H1 (cell line): Measurements from ENCODE around the gene ITPR1. TPM values are rescaled to one million over a fixed set of nuclear protein-coding genes. Genes with fewer than 3 reads are reported as not detected.

Experiments
- CTCF ChIA-PET: fragments of 300-600 bp; sonication (Branson Sonifier 250); formaldehyde crosslinking; loops from one replicate; lab custom pipeline; 2021; ENCODE audit not compliant: partially characterized antibody; lab: Charles Lee
- POLR2A ChIA-PET: fragments of 300-600 bp; sonication (Branson Sonifier 250); formaldehyde crosslinking; loops from one replicate; lab custom pipeline; 2021; ENCODE audit warnings: inconsistent platforms; ENCODE audit not compliant: partially characterized antibody; lab: Charles Lee
- DNase-seq, 2 experiments: peaks; one replicate each; pipeline versions ENCODE4 v3.0.0 to v3.0.0-alpha.2; 2010 to 2022; ENCODE audit warnings: low spot score in 2 of 2, low read depth in 1 of 2, mixed read lengths in 1 of 2
- FAIRE-seq: peaks from 2 replicates; lab custom pipeline; 2011; peaks lifted over from hg19 to GRCh38; lab: Jason Lieb, UNC
- H2AFZ ChIP-seq: 2 replicates; pipeline ENCODE4 v1.8.1; 2012; ENCODE audit warnings: low read length, inconsistent platforms
- H2AK5ac ChIP-seq: 2 replicates; pipeline ENCODE4 v1.6.1; 2013; ENCODE audit warnings: low read depth, low read length
- H2BK120ac ChIP-seq: replicated peaks from 2 replicates; pipeline ENCODE3; 2013; ENCODE audit warnings: low read depth, low read length, inconsistent platforms
- H2BK12ac ChIP-seq: 2 replicates; pipeline ENCODE4 v1.6.1; 2013; ENCODE audit warnings: low read depth, low read length
- H2BK15ac ChIP-seq: 2 replicates; pipeline ENCODE4 v1.6.1; 2013; ENCODE audit warnings: low read length
- H2BK20ac ChIP-seq: 2 replicates; pipeline ENCODE4 v1.6.1; 2013; ENCODE audit warnings: low read length
- H2BK5ac ChIP-seq: 2 replicates; pipeline ENCODE4 v1.6.1; 2013; ENCODE audit warnings: low read depth, low read length
- H3K14ac ChIP-seq: 2 replicates; pipeline ENCODE4 v1.6.1; 2013; ENCODE audit warnings: inconsistent platforms; ENCODE audit not compliant: insufficient read length
- H3K18ac ChIP-seq: 2 replicates; pipeline ENCODE4 v1.6.1; 2013; ENCODE audit warnings: low read length; ENCODE audit errors: extremely low read depth
- H3K23ac ChIP-seq: 2 replicates; pipeline ENCODE4 v1.6.1; 2013; ENCODE audit warnings: inconsistent platforms; ENCODE audit not compliant: insufficient read length
- H3K23me2 ChIP-seq: 2 replicates; pipeline ENCODE4 v1.6.1; 2013; ENCODE audit warnings: low read depth, low read length
- H3K27ac ChIP-seq: 2 replicates; pipeline ENCODE4 v1.6.1; 2011; ENCODE audit warnings: low read depth, low read length, inconsistent platforms
- H3K27me3 ChIP-seq, 4 experiments: replicated peaks in 1 of 4; 1 replicate in 1 of 4; 2 replicates in 3 of 4; pipeline versions ENCODE4 v1.6.1 to v1.8.1; 2011 to 2013; ENCODE audit warnings: low read length in 3 of 4, mild to moderate bottlenecking in 3 of 4, inconsistent platforms in 2 of 4, mixed read lengths in 2 of 4, moderate library complexity in 1 of 4; ENCODE audit not compliant: control insufficient read depth in 3 of 4, insufficient read depth in 3 of 4; ENCODE audit errors: extremely low read depth in 1 of 4
- H3K36me3 ChIP-seq, 4 experiments: 2 replicates each; pipeline versions ENCODE4 v1.6.1 to v1.8.1; 2011 to 2013; ENCODE audit warnings: mild to moderate bottlenecking in 4 of 4, low read length in 3 of 4, moderate library complexity in 2 of 4, control low read depth in 1 of 4, inconsistent platforms in 1 of 4; ENCODE audit not compliant: insufficient read depth in 4 of 4, control insufficient read depth in 2 of 4
- H3K4ac ChIP-seq: replicated peaks from 2 replicates; pipeline ENCODE3; 2013; ENCODE audit warnings: low read length, low read depth, mixed read lengths, inconsistent platforms; ENCODE audit not compliant: insufficient read length
- H3K4me1 ChIP-seq, 4 experiments: replicated peaks in 1 of 4; 1 replicate in 1 of 4; 2 replicates in 3 of 4; pipeline versions ENCODE4 v1.6.1 to v1.8.1; 2011 to 2013; ENCODE audit warnings: low read length in 3 of 4, inconsistent platforms in 2 of 4, mixed read lengths in 1 of 4; ENCODE audit not compliant: insufficient read depth in 4 of 4, control insufficient read depth in 3 of 4
- H3K4me2 ChIP-seq, 2 experiments: 2 replicates each; pipeline versions ENCODE4 v1.6.1 to v1.8.1; 2011 to 2013; ENCODE audit warnings: low read depth in 2 of 2, low read length in 2 of 2, control low read depth in 1 of 2, inconsistent platforms in 1 of 2, mild to moderate bottlenecking in 1 of 2; ENCODE audit not compliant: insufficient read depth in 1 of 2
- H3K4me3 ChIP-seq, 4 experiments: fragments of 200-600, 300-600 bp in 1 of 4; sonication (generic), shearing (Covaris generic), sonication (Bioruptor Twin) in 1 of 4; 2 replicates each; pipeline versions ENCODE4 v1.5.1 to v1.8.1; 2011 to 2016; ENCODE audit warnings: low read length in 4 of 4, low read depth in 3 of 4, control low read depth in 2 of 4, inconsistent platforms in 2 of 4, mild to moderate bottlenecking in 2 of 4, mixed read lengths in 1 of 4, moderate library complexity in 1 of 4; ENCODE audit not compliant: insufficient read depth in 2 of 4; ENCODE audit errors: extremely low read depth in 1 of 4
- H3K56ac ChIP-seq: replicated peaks from 2 replicates; pipeline ENCODE3; 2013; ENCODE audit warnings: low read depth, mild to moderate bottlenecking, mixed read lengths, low read length, inconsistent platforms; ENCODE audit not compliant: insufficient read length
- H3K79me1 ChIP-seq: 2 replicates; pipeline ENCODE4 v1.6.1; 2013; ENCODE audit warnings: low read depth, low read length, control low read depth
- H3K79me2 ChIP-seq, 2 experiments: 2 replicates each; pipeline versions ENCODE4 v1.6.1 to v1.8.1; 2012 to 2013; ENCODE audit warnings: low read length in 2 of 2, mild to moderate bottlenecking in 2 of 2, inconsistent platforms in 1 of 2; ENCODE audit not compliant: insufficient read depth in 2 of 2, control insufficient read depth in 1 of 2
- H3K9ac ChIP-seq, 4 experiments: replicated peaks in 1 of 4; 1 replicate in 1 of 4; 2 replicates in 3 of 4; pipeline versions ENCODE4 v1.6.1 to v1.8.1; 2011 to 2013; ENCODE audit warnings: low read depth in 3 of 4, low read length in 3 of 4, control low read depth in 2 of 4, mild to moderate bottlenecking in 2 of 4, moderate library complexity in 2 of 4, inconsistent platforms in 1 of 4; ENCODE audit errors: extremely low read depth in 1 of 4
- H3K9me3 ChIP-seq, 2 experiments: 2 replicates each; pipeline versions ENCODE4 v1.6.1 to v1.8.1; 2012 to 2013; ENCODE audit warnings: mild to moderate bottlenecking in 2 of 2, moderate library complexity in 2 of 2, control low read depth in 1 of 2, inconsistent platforms in 1 of 2, low read depth in 1 of 2, low read length in 1 of 2, mixed read lengths in 1 of 2; ENCODE audit not compliant: insufficient read depth in 2 of 2
- H4K20me1 ChIP-seq, 2 experiments: replicated peaks in 1 of 2; 2 replicates each; pipeline versions ENCODE3 to v1.8.1; 2011 to 2013; ENCODE audit warnings: inconsistent platforms in 2 of 2, low read length in 2 of 2, mild to moderate bottlenecking in 1 of 2; ENCODE audit not compliant: insufficient read depth in 2 of 2, control insufficient read depth in 1 of 2
- H4K5ac ChIP-seq: 2 replicates; pipeline ENCODE4 v1.6.1; 2013; ENCODE audit warnings: low read length, low read depth, mixed read lengths, inconsistent platforms; ENCODE audit not compliant: insufficient read length
- H4K8ac ChIP-seq: 2 replicates; pipeline ENCODE4 v1.8.0; 2013; ENCODE audit warnings: mild to moderate bottlenecking, moderate library complexity, low read length, inconsistent platforms; ENCODE audit not compliant: insufficient read depth; ENCODE audit errors: extremely low read depth
- H4K91ac ChIP-seq: replicated peaks from 2 replicates; pipeline ENCODE3; 2013; ENCODE audit warnings: low read length, mixed read lengths, inconsistent platforms; ENCODE audit not compliant: insufficient read length
- SIX5 ChIP-seq: IDR thresholded peaks from 2 replicates; pipeline ENCODE4 v1.6.1; 2011; ENCODE audit warnings: mild to moderate bottlenecking, low read depth, low read length
- WGBS, 2 experiments: shearing (Covaris generic) in 1 of 2; methylation state at CpG; one replicate each; pipeline versions ENCODE4 v1.1.6 to v1.1.7; 2013 to 2015; ENCODE audit warnings: low lambda C conversion rate in 2 of 2, mixed read lengths in 2 of 2, inconsistent platforms in 1 of 2, low coverage in 1 of 2, missing lambda C conversion rate in 1 of 2; ENCODE audit not compliant: insufficient replicate concordance in 2 of 2, insufficient coverage in 1 of 2, insufficient read length in 1 of 2; ENCODE audit errors: extremely low coverage in 1 of 2, missing lambda C conversion rate in 1 of 2; 5-methylcytosine and 5-hydroxymethylcytosine counted together
- polyA plus RNA-seq, 7 experiments: library from polyadenylated mRNA; depleted of rRNA in 3 of 7; stranded (reverse) in 5 of 7; unstranded in 2 of 7; fragments of >200 nt in 5 of 7; fragments of 200-250 nt in 2 of 7; gene quantifications; 1 replicate in 5 of 7; 2 replicates in 1 of 7; 4 replicates in 1 of 7; pipeline versions ENCODE4 v1.2.1 to v1.2.3, GENCODE V29; 2011 to 2013; ENCODE audit warnings: missing spikeins in 2 of 7, mixed read lengths in 2 of 7
- total RNA-seq: library from RNA; stranded (reverse); fragmentation: NEBNext Ultra II Directional; extraction: Animal tissue kit (Norgen Biotek cat#: 25700); gene quantifications from 2 replicates; pipeline ENCODE4 v1.2.1, GENCODE V29; 2021

Gene ITPR1
- total and polyA plus RNA-seq, 2 of the 8 experiments (the other 6 are each of a cell fraction or from before 2014, with no cell fraction given), result 2.5 to 16.3 TPM

DNA sequence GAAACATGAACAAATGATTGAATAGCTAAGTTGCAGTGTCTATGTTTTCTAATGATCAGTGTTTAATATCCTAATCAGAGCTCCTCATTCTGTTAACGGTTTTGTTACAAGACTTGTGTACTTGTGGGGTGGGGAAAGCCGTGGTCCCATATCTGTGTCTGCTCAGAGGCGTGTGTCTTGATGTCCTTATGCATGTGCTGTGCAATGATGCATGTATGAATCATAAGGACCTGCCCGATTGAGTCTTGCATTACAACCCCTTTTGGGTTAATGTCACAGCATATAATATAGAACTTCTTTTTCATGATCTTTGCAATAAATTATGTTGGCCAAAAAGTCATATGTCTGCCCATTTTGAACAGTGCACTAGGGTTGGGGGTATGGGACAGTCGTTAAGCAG, 233.4 kb downstream of the ITPR1 start:
- Histone ChIP-seq H2AK5ac (no peak overlapping the region), H3K79me1 (no peaks in the 10 kb centered on the region), H4K91ac (no peak overlapping the region), H3K18ac (no peak overlapping the region), H4K20me1 (no peaks in the 10 kb centered on the region), H3K27ac (no peak overlapping the region), H3K9me3 (no peaks in the 10 kb centered on the region), H3K4me3 (no peak overlapping the region), H3K23me2 (no peaks in the 10 kb centered on the region), H3K9ac (no peak overlapping the region), H2BK5ac (no peak overlapping the region), H3K4me1 (peaks cover 0 to 5% (median 0%) of the 10 kb centered on the region in 4 experiments; a peak in 4 of 7 replicates), H2AFZ (no peak overlapping the region), H4K8ac (no peak overlapping the region), H3K4ac (no peak overlapping the region), H3K79me2 (no peaks in the 10 kb centered on the region), H3K14ac (no peak overlapping the region), H3K56ac (no peak overlapping the region), H2BK120ac (no peak overlapping the region), H2BK20ac (no peak overlapping the region), H3K23ac (no peak overlapping the region), H3K4me2 (no peak overlapping the region)
- FAIRE-seq (no peak), DNase-seq (no peak)
- ChIA-PET POLR2A (no interaction called here), CTCF (interaction anchor here (0.6 to 2.1 kb wide), 9 partner anchors 15 to 928 kb away, joined by 3 to 8 read pairs (median 3); no protein-coding TSS in a partner anchor)
- WGBS, 2 experiments, result 83% methylated on average over 5 of the region's 5 CpGs; no CpG with 5 or more reads in 1 of the 2 experiments
- no peak for TF ChIP-seq SIX5
- TF ChIP-seq, all 59 proteins: peak for 0
- Histone ChIP-seq H3K27me3 (no peaks in the 10 kb centered on the region), H2BK12ac (no peak overlapping the region), H3K36me3 (no peaks in the 10 kb centered on the region), H4K5ac (no peak overlapping the region), H2BK15ac (no peak overlapping the region)
